Mucosa of descending colon (tissue), 3 donors: ENCODE results near the gene METRN. TPM values are rescaled to one million over a fixed set of nuclear protein-coding genes. Genes with fewer than 3 reads are reported as not detected.

Source experiments
- ATAC-seq: fragments of 200-7000 bp; cut with Tn5 transposase; one replicate; pipeline ENCODE4 v1.9.1; 2020; ENCODE audit warnings: mild to moderate bottlenecking, moderate library complexity
- DNase-seq, 3 donors: peaks; one replicate each; pipeline ENCODE4 v3.0.0-alpha.2; 2020
- H3K36me3 ChIP-seq: fragments of 200-600 bp; one replicate; pipeline ENCODE4 v1.8.0; 2021; ENCODE audit warnings: low read depth, mild to moderate bottlenecking
- H3K4me1 ChIP-seq: fragments of 200-600 bp; one replicate; pipeline ENCODE4 v1.8.0; 2021; ENCODE audit warnings: low read depth, mild to moderate bottlenecking
- H3K4me3 ChIP-seq: fragments of 200-600 bp; one replicate; pipeline ENCODE4 v1.8.0; 2021; ENCODE audit warnings: mild to moderate bottlenecking
- H3K9me3 ChIP-seq: fragments of 200-600 bp; one replicate; pipeline ENCODE4 v1.8.0; 2021; ENCODE audit warnings: mild to moderate bottlenecking
- intact Hi-C, 2 donors: fragments of 100-400 bp; cut with DNase I in 1 of 2; cut with micrococcal nuclease in 1 of 2; formaldehyde crosslinking; loops; one replicate each; pipeline versions ENCODE4 v1.11.0 to v1.11.1; 2022; cut with DNase I, micrococcal nuclease
- total RNA-seq, 3 donors: library from RNA; stranded (reverse); fragmentation: NEBNext Ultra II Directional in 2 of 3; extraction: Animal tissue kit (Norgen Biotek cat#: 25700) in 2 of 3; gene quantifications; one replicate each; pipeline versions ENCODE4 v1.2.1 to v1.2.4, GENCODE V29; 2021 to 2023
- TF ChIP-seq, protein P1 (sequence below): fragments of 200-600 bp; IDR thresholded peaks from one replicate; pipeline ENCODE4 v1.8.0; 2022; ENCODE audit warnings: antibody characterized with exemption, mild to moderate bottlenecking
- donor health status: DM: no; HTN: no; CAD: no; lungs with moderate emphysema.
- donor health status: DM: no; HTN: no; CAD: no.
- donor health status: DM: no; HTN: yes; CAD: no.

The METRN gene
- total RNA-seq, 3 donors from 2014 or later = 15.8 to 34.5 (median 22.0) TPM

DNA sequence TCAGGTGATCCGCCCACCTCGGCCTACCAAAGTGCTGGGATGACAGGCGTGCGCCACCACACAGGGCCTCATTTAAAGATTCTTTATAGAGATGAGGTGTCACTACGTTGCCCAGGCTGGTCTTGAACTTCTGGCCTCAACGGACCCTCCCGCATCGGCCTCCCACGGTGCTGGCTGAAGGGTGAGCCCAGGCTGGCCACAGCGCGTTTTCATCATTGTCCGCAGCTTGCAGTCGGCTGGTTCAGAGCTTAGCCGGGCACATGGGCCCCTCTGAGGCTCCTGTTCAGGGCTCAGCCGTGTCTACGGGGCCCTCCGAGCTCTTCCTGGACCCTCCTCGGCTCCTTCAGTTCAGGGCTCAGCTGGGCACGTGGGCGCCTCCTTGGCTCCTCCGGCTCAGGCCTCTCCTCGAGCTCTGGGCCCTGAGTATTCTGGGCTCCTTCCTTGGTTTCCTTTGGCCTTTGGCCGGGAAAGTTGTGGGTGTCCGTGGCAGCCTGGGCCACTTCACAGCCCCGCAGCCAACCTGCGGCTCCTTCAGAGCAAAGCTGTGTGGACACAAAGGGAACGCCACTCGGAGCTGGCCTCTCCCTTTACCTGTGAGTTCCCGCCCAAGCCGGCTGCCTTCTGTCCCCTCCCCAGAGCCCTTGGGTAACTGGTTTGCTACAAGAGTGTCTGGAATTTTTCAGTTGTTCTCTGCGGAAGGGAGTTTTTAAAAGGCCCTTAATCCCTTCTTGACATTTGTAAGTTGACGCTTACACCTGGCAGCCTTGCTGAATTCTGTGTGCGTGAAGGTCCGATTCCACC is 44.4 kb downstream of the METRN start:
- intact Hi-C loops = no loop called here
- H3K36me3 ChIP-seq = no peaks in the 10 kb centered on the region
- no peaks in the 10 kb centered on the region for H3K4me1 ChIP-seq
- TF ChIP-seq, protein P1, sequence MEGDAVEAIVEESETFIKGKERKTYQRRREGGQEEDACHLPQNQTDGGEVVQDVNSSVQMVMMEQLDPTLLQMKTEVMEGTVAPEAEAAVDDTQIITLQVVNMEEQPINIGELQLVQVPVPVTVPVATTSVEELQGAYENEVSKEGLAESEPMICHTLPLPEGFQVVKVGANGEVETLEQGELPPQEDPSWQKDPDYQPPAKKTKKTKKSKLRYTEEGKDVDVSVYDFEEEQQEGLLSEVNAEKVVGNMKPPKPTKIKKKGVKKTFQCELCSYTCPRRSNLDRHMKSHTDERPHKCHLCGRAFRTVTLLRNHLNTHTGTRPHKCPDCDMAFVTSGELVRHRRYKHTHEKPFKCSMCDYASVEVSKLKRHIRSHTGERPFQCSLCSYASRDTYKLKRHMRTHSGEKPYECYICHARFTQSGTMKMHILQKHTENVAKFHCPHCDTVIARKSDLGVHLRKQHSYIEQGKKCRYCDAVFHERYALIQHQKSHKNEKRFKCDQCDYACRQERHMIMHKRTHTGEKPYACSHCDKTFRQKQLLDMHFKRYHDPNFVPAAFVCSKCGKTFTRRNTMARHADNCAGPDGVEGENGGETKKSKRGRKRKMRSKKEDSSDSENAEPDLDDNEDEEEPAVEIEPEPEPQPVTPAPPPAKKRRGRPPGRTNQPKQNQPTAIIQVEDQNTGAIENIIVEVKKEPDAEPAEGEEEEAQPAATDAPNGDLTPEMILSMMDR = no peak
- H3K4me3 ChIP-seq = no peak overlapping the region
- H3K9me3 ChIP-seq = no peaks in the 10 kb centered on the region
- no peak for DNase-seq
- ATAC-seq = no peak

DNA sequence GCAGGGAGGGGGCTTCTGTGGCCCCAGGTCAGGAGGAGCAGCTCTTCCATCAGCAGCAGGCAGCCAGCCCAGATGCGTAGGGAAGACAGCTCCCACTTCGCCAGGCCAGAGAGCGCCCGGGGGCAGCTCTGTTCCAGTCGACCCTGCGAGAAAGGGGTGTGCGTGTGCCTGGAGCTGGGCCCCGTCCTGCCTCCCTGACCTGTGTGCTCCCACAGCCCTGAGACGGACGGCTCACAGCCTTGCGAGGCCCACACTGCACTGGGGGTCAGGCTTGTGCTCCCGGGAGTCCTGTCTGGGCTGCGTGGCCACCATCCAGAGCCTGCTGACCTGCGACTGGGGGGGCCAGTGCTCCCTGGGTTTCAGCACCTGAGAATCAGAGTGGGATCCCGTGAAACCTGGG is 45.1 kb downstream of the METRN start:
- TF ChIP-seq, protein P1 = no peak
- Histone ChIP-seq H3K36me3 (no peaks in the 10 kb centered on the region), H3K4me3 (no peak overlapping the region), H3K9me3 (no peaks in the 10 kb centered on the region), H3K4me1 (no peaks in the 10 kb centered on the region)
- no peak for DNase-seq
- no peak for ATAC-seq
- intact Hi-C loops = no loop called here

DNA sequence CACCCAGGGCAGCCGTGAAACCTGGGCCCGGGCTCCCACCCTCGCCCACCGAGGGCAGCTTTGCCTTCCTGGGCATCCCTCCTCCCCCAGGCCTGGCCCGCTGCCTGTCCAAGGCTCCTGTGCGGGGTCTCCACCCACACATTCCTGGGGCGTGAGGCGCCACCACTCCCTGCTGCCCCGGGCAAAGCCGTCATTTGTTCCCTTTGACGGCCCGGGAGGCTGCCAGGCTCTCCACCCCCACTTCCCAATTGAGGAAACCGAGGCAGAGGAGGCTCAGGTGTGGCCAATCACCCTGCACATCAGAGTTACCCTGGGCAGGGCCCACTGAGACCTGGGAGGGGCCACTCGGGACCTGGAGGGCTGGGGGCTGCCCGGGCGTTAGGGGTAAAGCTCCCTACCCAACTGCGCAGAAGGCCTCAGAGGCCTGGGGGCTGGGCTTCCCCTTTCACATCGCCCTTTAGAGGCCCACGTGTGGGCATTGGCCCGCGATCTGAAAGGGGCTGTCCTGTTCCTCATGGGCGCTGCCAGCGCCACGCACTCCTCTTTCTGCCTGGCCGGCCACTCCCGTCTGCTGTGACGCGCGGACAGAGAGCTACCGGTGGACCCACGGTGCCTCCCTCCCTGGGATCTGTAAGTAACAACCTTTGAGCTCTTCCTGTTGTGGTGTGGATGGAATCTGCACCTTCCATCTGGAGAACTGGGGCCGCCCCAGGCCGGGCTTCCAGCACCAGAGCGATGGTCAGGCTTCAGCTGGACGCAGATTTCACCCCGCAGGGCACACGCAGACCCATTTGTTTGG is 45.8 kb downstream of the METRN start, which contains the start of gene MSLN:
MSLN (plus strand) TSS at position 190 of the 799 bp plus-strand sequence. CDS start 1,947 bp downstream, outside the sequence.
- ATAC-seq = peak; percentile 38
- no peaks in the 10 kb centered on the region for H3K36me3 ChIP-seq
- H3K9me3 ChIP-seq = no peaks in the 10 kb centered on the region
- TF ChIP-seq, protein P1 = no peak
- no peaks in the 10 kb centered on the region for H3K4me1 ChIP-seq
- peak in 1 of 3 donors; percentile 53 for DNase-seq
- no peak within 1 kb of the TSS for H3K4me3 ChIP-seq
- intact Hi-C loops = no loop called here

- TF ChIP-seq, protein P1 = no peak
- ATAC-seq (no peak), DNase-seq (peak in 1 of 3 donors; percentile 44)
- Histone ChIP-seq H3K9me3 (no peaks in the 10 kb centered on the region), H3K4me1 (no peaks in the 10 kb centered on the region), H3K36me3 (no peaks in the 10 kb centered on the region), H3K4me3 (no peak overlapping the region)
- intact Hi-C loops = no loop called here
Observed at GRCh38 chr16:761625-762513, 47.0 kb downstream of the METRN start.

- intact Hi-C loops = no loop called here
- no peak for DNase-seq
- Histone ChIP-seq H3K9me3 (no peaks in the 10 kb centered on the region), H3K36me3 (no peaks in the 10 kb centered on the region), H3K4me1 (no peaks in the 10 kb centered on the region), H3K4me3 (no peak overlapping the region)
- TF ChIP-seq, protein P1 = no peak
- no peak for ATAC-seq
Observed at GRCh38 chr16:762595-763268, 47.8 kb downstream of the METRN start.
